ENCODE data around the gene KIF22.

The KIF22 gene

GRCh38 chr16:29794231-29794710 is 3.7 kb downstream of the KIF22 start:
- no peak for FAIRE-seq
- DNase-seq (ENCODE audit: low spot score) = no peak

DNA sequence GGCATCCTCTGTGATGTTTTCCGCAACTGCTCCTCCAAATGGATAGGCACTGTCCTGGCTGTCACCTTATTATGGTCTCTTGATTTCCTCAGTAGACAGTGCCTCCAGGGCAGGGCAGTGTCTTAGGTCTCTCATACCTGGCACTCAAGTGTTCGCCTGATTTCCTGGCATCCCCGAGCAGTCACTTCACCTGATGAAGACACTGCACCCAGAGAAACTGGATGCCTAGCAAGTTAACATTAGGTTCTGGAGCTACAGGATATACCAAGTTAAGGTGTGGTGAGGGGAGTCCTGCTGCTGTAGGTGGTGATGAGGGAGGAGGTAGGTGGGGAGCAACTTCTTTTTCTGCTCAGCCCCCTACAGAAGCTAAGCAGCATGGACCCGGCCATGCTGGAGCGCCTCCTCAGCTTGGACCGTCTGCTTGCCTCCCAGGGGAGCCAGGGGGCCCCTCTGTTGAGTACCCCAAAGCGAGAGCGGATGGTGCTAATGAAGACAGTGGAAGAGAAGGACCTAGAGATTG is 11.9 kb downstream of the KIF22 start:
- DNase-seq (ENCODE audit: low spot score) = no peak
- no peak for FAIRE-seq

DNA sequence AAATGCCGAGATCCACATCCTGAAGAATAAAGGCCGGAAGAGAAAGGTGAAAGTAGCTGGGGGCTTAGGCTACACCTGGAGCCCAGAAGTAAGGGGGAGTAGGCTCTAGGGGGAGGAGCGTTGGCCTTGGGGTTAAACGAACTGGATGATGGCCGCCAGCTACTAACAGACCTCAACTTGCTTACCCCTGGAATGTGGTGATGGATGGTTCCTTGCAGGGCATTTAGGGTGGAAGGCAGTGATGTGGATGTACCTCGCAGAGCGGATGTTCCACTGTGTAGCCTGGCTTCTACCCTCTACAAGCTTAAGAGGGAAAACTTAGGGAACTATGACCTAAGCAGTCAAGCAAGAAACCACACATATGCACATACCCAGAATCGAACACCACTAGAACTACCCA is 13.5 kb downstream of the KIF22 start:
- DNase-seq (ENCODE audit: low spot score) = no peak
- no peak for FAIRE-seq

DNA sequence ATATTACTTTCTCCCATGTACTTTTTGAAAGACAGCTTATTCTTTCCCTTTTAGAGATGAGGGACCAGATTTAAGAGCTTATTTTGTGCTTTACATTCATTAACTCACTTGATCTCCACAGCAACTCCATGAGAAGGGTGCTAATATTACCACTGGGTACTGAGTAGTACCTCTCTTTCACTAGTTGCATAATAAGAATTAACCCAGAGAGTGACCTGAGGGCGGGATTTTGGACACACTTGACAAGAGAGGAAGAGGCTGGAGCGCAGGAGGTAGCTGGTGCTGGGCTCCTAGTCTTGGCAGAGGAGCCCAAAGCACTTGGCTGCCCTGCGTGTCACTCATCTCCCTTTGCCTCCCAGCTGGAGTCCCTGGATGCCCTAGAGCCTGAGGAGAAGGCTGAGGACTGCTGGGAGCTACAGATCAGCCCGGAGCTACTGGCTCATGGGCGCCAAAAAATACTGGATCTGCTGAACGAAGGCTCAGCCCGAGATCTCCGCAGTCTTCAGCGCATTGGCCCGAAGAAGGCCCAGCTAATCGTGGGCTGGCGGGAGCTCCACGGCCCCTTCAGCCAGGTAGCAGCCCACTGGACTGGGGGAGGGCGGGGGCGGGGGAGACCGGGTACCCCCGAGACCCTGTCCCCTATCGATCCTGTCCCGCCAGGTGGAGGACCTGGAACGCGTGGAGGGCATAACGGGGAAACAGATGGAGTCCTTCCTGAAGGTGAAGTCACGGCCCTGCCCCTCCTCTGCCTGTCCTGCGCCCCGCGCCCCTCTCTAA is 14.1 kb downstream of the KIF22 start:
- FAIRE-seq = no peak
- no peak for DNase-seq (ENCODE audit: low spot score)

DNA sequence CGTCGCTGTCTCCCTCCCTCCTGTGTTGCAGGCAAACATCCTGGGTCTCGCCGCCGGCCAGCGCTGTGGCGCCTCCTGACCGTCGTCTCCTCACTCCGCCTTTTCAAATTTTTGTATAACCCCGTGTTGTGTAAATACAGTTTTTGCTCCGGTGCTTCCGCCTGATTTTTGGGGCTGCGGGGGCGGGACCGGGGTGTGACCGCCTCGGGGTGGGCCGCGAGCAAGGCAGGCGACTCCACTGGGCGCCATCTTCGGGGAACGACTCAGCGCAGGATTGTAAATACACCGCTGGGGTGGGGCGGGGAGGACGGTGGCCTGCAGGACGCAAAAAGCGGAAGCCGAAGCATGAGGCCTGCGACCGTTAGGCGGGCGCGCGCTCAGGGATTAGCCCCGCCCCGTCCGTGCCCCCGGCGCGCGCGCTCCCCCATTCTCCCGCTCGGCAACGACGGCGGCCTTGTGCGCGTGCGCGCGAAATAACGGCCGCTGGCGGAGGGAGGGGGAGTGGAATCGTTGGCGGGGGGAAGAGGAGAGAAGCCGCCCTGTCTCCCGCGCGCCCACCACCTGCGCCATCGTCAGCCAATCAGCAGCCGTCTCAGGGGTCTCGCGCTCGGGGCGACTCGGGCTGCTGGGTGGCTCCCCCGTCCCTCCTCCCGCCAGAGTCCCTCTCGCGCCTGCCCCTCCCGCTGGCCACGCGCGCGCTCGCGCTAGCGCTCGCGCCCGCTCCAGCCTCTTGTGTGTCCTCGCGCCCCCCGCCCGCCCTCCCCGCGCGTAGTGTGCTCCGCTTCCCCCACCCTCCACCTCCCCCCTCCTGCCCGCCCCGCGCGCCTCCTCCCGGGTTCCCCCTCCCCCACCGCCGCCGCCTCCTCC is 14.9 kb downstream of the KIF22 start:
- peak; percentile 90 for FAIRE-seq
- peak; percentile 86 for DNase-seq (ENCODE audit: low spot score)

DNA sequence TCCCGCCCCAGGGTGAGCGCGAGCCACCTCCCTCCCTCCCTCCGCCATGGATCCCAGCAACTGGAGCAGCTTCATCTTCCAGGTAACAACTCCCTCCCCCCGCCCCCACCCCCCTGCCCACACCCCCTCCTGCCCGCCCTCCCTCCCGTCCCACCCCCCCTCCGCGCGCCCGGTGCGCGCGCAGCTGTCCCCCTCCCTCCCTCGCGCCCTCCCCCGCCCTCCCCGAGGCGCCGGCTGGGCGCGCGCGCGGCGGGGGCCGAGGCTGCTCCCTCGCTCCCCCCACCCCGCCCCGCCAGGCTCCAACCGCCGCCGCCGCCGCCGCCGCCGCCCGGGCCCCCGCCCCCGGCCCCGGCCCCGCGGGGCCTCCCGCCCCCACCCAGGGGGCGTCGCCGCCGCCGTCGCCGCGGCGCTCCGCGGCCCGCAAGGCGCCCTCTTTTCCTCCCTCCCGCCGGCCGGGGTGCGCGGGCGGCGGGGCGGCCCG is 15.6 kb downstream of the KIF22 start, which contains the start of gene MAZ:
MAZ (plus strand) TSS at position 431 of the 481 bp plus-strand sequence. CDS start 173 bp downstream, outside the sequence.
- no peak for FAIRE-seq
- DNase-seq (ENCODE audit: low spot score) = no peak

GRCh38 chr16:29806641-29807425 is 16.3 kb downstream of the KIF22 start:
- FAIRE-seq = no peak
- DNase-seq (ENCODE audit: low spot score) = no peak

DNA sequence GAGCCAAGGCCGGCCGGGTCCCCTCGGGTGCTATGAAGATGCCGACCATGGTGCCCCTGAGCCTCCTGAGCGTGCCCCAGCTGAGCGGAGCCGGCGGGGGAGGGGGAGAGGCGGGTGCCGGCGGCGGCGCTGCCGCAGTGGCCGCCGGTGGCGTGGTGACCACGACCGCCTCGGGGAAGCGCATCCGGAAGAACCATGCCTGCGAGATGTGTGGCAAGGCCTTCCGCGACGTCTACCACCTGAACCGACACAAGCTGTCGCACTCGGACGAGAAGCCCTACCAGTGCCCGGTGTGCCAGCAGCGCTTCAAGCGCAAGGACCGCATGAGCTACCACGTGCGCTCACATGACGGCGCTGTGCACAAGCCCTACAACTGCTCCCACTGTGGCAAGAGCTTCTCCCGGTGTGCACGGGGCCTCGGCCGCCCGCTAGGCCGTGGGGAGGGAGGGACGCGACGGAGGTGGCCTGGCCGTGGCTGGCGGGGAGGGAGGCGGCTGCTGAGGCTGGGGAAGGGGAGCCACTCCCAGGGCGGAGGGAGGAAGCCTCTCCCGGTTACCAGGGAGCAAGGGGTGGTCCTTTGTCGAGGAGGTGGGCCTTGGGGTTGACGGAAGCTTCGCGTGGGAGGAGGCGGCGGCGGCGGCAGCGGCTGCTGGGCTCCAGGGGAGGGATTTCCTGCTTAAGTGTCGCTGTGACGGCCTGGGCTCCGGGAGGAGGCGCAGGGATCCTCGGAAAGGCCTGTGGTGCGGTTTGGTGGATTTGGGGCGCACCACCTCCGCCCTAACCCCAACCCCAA is 17.1 kb downstream of the KIF22 start:
- DNase-seq (ENCODE audit: low spot score) (no peak), FAIRE-seq (peak; percentile 73)

GRCh38 chr16:29808219-29808900 is 17.8 kb downstream of the KIF22 start:
- DNase-seq (ENCODE audit: low spot score) (no peak), FAIRE-seq (no peak)

- FAIRE-seq = no peak
- no peak for DNase-seq (ENCODE audit: low spot score)
Observed at GRCh38 chr16:29809031-29809747, 18.6 kb downstream of the KIF22 start.

DNA sequence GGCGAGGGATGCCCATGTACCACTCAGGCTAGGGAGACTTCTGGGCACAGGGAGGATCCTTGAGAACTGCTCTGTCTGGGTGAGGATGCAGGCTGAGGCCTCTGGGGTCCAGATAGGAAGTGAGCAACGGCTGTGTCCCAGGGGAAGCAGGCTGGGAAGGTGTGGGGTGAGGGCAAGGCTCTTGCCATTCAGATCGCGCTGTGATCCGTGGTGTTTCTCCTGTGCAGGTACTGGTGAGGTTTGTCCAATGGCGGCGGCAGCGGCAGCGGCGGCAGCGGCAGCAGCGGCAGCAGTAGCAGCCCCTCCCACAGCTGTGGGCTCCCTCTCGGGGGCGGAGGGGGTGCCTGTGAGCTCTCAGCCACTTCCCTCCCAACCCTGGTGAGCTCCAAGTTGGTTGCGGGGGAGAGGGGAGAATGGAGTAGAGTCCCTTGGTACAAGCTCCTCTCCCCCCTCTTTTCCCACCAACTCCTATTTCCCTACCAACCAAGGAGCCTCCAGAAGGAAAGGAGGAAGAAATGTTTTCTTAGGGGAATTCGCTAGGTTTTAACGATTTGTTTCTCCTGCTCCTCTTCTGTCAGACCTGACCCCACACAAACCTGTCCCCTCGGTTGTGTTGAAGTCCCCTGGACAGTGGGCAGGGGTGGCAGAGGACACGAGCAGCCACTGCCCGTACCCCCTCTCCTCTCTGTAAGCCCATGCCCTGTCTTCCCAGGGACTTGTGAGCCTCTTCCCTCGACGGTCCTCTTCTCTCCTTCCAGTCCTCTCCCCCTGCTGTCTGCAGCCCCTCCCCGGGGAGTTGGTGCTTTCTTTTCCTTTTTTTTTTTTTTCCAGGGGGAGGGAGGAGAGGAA is 19.5 kb downstream of the KIF22 start:
- DNase-seq (ENCODE audit: low spot score) = no peak
- no peak for FAIRE-seq

GRCh38 chr16:29810699-29811169 is 20.2 kb downstream of the KIF22 start:
- DNase-seq (ENCODE audit: low spot score) = no peak
- no peak for FAIRE-seq

DNA sequence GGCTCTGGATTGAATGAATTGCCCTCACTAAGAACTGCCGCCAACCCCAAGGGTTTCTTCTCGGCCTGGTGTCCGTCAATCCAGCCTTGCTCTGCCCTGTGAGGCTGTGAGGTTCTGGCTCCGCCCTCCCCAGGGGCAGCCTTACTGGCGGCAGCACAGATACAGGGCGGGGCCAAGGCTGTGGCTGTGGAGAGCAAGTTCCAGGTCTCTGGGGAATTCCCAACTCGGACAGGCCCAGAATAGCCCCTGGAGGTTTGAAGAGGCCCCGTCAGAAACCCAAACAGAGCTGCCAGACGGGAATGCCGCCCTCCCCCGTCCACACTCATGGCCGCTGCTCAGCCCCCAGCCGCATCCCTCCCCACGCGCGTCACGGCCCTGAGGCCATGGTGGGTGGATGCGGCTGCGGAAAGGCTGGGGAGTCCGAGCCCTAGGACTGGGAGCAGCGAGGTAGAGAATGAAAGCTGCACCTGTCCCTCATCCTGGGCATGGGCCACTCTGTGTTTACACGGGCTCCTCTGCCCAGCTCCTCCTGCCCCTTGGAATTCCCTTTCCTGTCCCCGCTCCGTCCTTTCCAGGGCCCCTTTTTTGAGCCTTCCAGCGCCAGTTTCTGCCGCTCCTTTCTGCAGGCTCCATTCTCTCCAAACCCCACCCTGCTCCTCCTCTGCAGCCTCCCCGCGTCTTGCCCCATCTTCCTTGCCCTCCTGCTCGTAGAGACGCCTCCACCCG is 20.8 kb downstream of the KIF22 start:
- DNase-seq (ENCODE audit: low spot score) (peak; percentile 87), FAIRE-seq (no peak)

- DNase-seq (ENCODE audit: low spot score) (no peak), FAIRE-seq (no peak)
Observed at GRCh38 chr16:29811896-29812665, 21.5 kb downstream of the KIF22 start, which contains the start of gene PRRT2. PRRT2 (plus strand) TSS chr16:29812193; CDS start chr16:29813055, 862 bp downstream.

DNA sequence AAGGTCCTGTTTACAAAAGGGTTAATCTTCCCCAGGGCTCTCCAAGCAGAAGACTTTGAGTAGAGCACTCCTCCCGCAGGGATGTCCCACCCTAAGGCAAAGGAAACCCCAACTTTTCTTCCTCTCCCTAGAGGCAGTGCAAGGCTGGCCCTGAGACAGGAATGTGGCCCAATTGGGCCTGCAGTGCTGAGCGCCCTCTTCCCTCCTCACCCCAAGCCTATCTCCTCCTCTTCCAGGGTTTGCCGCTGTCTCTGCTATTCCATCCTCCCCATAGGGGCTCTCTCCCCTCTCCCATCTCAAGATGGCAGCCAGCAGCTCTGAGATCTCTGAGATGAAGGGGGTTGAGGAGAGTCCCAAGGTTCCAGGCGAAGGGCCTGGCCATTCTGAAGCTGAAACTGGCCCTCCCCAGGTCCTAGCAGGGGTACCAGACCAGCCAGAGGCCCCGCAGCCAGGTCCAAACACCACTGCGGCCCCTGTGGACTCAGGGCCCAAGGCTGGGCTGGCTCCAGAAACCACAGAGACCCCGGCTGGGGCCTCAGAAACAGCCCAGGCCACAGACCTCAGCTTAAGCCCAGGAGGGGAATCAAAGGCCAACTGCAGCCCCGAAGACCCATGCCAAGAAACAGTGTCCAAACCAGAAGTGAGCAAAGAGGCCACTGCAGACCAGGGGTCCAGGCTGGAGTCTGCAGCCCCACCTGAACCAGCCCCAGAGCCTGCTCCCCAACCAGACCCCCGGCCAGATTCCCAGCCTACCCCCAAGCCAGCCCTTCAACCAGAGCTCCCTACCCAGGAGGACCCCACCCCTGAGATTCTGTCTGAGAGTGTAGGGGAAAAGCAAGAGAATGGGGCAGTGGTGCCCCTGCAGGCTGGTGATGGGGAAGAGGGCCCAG is 22.4 kb downstream of the KIF22 start:
- FAIRE-seq = no peak
- no peak for DNase-seq (ENCODE audit: low spot score)

All from urothelium cell line (cell line).